Measurements from ENCODE around the gene FLNC. TPM values are rescaled to one million over a fixed set of nuclear protein-coding genes. Genes with fewer than 3 reads are reported as not detected.

Gene FLNC
- total and polyA plus RNA-seq, 9 of the 15 experiments (the other 6 are each of a cell fraction or from before 2014, with no cell fraction given), result 0.90 to 155 (median 28.8) TPM

GRCh38 chr7:128841171-128841690 is 11.0 kb downstream of the FLNC start:
- Histone ChIP-seq H3K4me1 (replicated peaks in 1 of 2; ENCODE audit: control insufficient read depth in 2 of 2, insufficient read depth in 2 of 2, low read length in 2 of 2) (peaks cover 0 to 59% of the 10 kb centered on the region in 2 experiments; a peak in 2 of 5 replicates), H3K79me2 (ENCODE audit: control insufficient read depth, insufficient read depth, low read length) (no peaks in the 10 kb centered on the region), H3K4me3 (no peak overlapping the region), H2AFZ (ENCODE audit: low read depth, low read length) (no peak overlapping the region), H3K27me3 (ENCODE audit: control insufficient read depth in 2 of 2, insufficient read depth in 2 of 2, low read length in 2 of 2) (no peaks in the 10 kb centered on the region), H3K9me1 (ENCODE audit: control insufficient read depth, insufficient read depth, low read length) (peaks cover 10% of the 10 kb centered on the region), H3K9me3 (replicated peaks; ENCODE audit: control insufficient read depth, insufficient read depth, low read depth, low read length) (no peaks in the 10 kb centered on the region), H4K20me1 (replicated peaks; ENCODE audit: control insufficient read depth, insufficient read depth, low read length) (peaks cover 25% of the 10 kb centered on the region), H3K36me3 (ENCODE audit: control insufficient read depth, insufficient read depth, low read length) (peaks cover 100% of the 10 kb centered on the region; the same call in 2 of the 3 replicates), H3K27ac (ENCODE audit: extremely low read depth, low read depth, low read length) (no peak overlapping the region), H3K4me2 (ENCODE audit: insufficient read depth, low read length) (no peak overlapping the region), H3K9ac (ENCODE audit: insufficient read depth in 1 of 2, low read depth in 2 of 2, low read length in 2 of 2) (peak overlapping the region in 1 of 2 experiments; percentile 50; a peak in 3 of 4 replicates)
- in situ Hi-C loops (cut with MboI) (no loop called here), intact Hi-C loops (cut with micrococcal nuclease) (no loop called here)
- no peak for ATAC-seq
- no peak for DNase-seq (ENCODE audit: extremely low read depth in 1 of 4, low spot score in 3 of 4)
- ChIA-PET POLR2A (interaction anchor here (0.8 to 4.0 kb wide), 4 partner anchors 9 to 63 kb away, joined by 3 to 31 read pairs (median 5); partner anchors contain the start of gene ATP6V1F), CTCF (ENCODE audit: low intra/inter-chr PET ratio) (interaction anchor here (0.5 to 1.1 kb wide), 2 partner anchors 39 to 1306 kb away, joined by 4 to 8 read pairs; no protein-coding TSS in a partner anchor)
- 94% methylated on average over 17 of the region's 17 CpGs for WGBS (ENCODE audit: insufficient coverage, low coverage, missing lambda C conversion rate)
- no TSS peak for BruUV-seq (replicated peaks)
- FAIRE-seq, result no peak
- TF ChIP-seq CBFB (CRISPR knock-in tag; IDR thresholded peaks at IDR 0.05) (0 out of 2 replicates have a peak, but pooled peaks have one; percentile 37), ZNF511 (CRISPR knock-in tag; IDR thresholded peaks at IDR 0.05) (peak; percentile 58; the same call in 1 of the 2 replicates), RBFOX2 (IDR thresholded peaks at IDR 0.05; ENCODE audit: low read depth, low read length) (peak; percentile 63), MYNN (IDR thresholded peaks at IDR 0.05) (no peak), MYNN (CRISPR knock-in tag; IDR thresholded peaks at IDR 0.05) (no peak), FOS (IDR thresholded peaks at IDR 0.05; ENCODE audit: extremely low read depth, insufficient read length) (no peak), ZC3H8 (IDR thresholded peaks at IDR 0.05) (no peak), ZNF41 (CRISPR knock-in tag; conservative IDR thresholded peaks at IDR 0.05) (no peak), ZNF146 (CRISPR knock-in tag; IDR thresholded peaks at IDR 0.05; ENCODE audit: unreplicated experiment) (no peak), USF2 (CRISPR knock-in tag; IDR thresholded peaks at IDR 0.05) (no peak), PURB (CRISPR knock-in tag; IDR thresholded peaks at IDR 0.05; ENCODE audit: low read depth) (no peak), SAFB2 (IDR thresholded peaks at IDR 0.05; ENCODE audit: borderline replicate concordance, low read depth, low read length, severe bottlenecking) (no peak), SP1 (CRISPR knock-in tag; IDR thresholded peaks at IDR 0.05) (no peak), E2F1 (CRISPR knock-in tag; IDR thresholded peaks at IDR 0.05) (no peak), SRSF3 (IDR thresholded peaks at IDR 0.05; ENCODE audit: insufficient read depth, low read length) (no peak), GTF2A2 (tag; IDR thresholded peaks at IDR 0.05) (no peak), E2F8 (IDR thresholded peaks at IDR 0.05; ENCODE audit: low read depth, partially characterized antibody) (no peak)
